ENCODE results near the gene XPR1.

The XPR1 gene

DNA sequence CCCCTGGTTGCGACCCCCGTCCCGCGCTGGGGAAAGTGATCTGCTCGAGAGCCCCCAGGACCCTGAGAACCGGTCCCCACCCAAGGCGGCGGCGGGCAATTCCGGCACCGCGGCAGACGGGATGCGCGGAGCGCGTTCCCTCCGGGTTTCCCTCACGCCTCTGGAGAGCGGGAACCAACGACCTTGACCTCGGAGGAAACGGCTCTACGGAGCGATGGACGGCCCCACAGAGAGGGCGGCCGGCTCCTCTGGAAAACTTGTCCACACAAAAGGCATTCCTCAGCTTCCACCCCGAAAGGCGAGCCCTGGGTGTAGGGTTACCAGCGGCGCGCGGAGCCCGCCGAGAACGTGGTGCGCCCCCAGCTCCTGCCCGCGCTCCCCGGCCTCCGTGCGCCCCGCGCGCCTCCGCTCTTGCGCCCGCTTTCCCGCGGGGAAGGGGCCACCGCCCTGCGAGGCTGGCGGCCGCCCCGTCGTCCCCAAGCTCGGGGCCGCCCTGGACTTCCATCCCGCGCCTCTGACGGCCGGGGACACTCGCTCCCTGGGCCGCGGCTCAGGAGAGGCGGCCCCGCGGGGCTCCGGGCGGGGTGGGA, 280.5 kb downstream of the XPR1 start:
- Histone ChIP-seq H3K4me3 (peak overlapping the region; percentile 80 to 89), H3K27ac (peak overlapping the region; percentile 93), H3K36me3 (peaks cover 0 to 14% (median 12%) of the 10 kb centered on the region in 3 donors), H3K27me3 (no peaks in the 10 kb centered on the region), H3K4me1 (peaks cover 0 to 31% (median 14%) of the 10 kb centered on the region in 4 donors), H3K9me3 (no peaks in the 10 kb centered on the region)
- intact Hi-C loops (cut with DNase I; ENCODE audit: low total_unique reads): no loop called here
- peak; percentile 30 to 68 for DNase-seq
- TF ChIP-seq, protein P1, sequence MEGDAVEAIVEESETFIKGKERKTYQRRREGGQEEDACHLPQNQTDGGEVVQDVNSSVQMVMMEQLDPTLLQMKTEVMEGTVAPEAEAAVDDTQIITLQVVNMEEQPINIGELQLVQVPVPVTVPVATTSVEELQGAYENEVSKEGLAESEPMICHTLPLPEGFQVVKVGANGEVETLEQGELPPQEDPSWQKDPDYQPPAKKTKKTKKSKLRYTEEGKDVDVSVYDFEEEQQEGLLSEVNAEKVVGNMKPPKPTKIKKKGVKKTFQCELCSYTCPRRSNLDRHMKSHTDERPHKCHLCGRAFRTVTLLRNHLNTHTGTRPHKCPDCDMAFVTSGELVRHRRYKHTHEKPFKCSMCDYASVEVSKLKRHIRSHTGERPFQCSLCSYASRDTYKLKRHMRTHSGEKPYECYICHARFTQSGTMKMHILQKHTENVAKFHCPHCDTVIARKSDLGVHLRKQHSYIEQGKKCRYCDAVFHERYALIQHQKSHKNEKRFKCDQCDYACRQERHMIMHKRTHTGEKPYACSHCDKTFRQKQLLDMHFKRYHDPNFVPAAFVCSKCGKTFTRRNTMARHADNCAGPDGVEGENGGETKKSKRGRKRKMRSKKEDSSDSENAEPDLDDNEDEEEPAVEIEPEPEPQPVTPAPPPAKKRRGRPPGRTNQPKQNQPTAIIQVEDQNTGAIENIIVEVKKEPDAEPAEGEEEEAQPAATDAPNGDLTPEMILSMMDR (IDR thresholded peaks at IDR 0.05): no peak

DNA sequence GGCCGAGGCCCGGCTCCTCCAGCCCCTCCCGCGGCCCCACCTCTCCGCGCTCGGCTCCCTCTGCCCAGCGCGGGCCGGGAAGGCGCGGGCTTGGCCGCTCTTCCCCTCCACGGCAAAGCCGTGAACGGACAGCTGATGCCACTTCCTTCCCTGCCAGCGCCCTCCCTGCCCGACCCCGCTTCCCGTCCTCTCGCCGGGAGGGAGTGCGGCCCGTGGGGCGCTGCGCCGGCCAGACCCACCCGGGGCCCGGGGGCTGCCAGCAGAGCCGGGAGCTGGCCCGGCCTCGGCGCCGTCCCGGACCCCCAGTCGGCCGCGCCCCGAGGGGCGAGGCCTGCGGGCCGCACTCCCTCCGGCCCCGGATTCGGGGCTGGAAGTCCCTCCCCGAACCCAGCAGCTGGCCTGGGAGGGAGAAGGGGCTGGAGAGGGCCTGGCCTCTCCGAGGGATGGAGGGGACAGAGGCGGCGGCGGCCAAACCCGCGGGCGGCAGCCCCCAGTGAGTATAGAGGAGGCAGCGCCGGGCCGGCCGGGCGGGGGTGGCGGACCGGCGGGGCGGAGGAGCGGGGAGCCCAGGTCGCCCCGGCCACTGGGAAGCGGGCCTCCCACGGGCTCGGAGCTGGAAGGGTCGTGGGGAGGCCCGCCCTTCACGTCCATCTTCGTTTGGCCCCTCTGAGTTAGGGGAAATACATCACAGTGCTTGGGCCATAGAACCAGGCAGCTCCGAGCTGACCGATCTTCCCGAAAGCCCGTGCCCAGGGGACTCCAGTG, 281.2 kb downstream of the XPR1 start, which contains the start of gene KIAA1614:
TSS of gene KIAA1614 (plus strand) at position 97 of the 765 bp plus-strand sequence. CDS start at position 444, 347 bp downstream.
- DNase-seq: peak; percentile 36 to 73
- Histone ChIP-seq H3K9me3 (no peaks in the 10 kb centered on the region), H3K4me3 (peak within 1 kb of the TSS; percentile 80 to 89), H3K36me3 (peaks cover 0 to 21% (median 14%) of the 10 kb centered on the region in 3 donors), H3K27me3 (no peaks in the 10 kb centered on the region), H3K4me1 (peaks cover 0 to 31% (median 14%) of the 10 kb centered on the region in 4 donors), H3K27ac (peak within 1 kb of the TSS; percentile 93)
- intact Hi-C loops (cut with DNase I; ENCODE audit: low total_unique reads): no loop called here
- TF ChIP-seq, protein P1 (IDR thresholded peaks at IDR 0.05): no peak

DNA sequence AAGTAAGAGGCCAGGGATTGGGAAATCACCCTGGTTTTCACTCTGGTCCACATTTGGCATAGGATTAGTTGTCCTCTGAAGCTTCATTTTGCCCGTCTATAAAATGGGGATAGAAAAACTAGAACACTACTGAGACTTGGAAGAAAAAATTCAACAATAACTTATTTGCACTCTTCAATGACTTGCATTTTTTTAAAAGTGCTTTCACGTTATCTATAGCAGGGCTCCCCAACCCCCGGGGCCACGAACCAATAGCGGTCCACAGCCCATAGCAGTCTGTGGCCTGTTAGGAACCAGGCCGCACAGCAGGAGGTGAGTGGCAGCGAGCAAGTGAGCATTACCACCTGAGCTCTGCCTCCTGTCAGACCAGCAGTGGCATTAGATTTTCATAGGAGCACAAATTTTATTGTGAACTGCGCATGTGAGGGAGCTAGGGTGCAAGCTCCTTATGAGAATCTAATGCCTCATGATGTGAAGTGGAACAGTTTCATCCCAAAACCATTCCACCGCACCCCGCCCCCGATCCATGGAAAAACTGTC, 283.7 kb downstream of the XPR1 start:
- H3K27ac ChIP-seq: no peak overlapping the region
- H3K9me3 ChIP-seq: no peaks in the 10 kb centered on the region
- DNase-seq: peak in 1 of 2 donors; percentile 33
- no peaks in the 10 kb centered on the region for H3K27me3 ChIP-seq
- H3K4me3 ChIP-seq: no peak overlapping the region
- intact Hi-C loops (cut with DNase I; ENCODE audit: low total_unique reads): no loop called here
- H3K36me3 ChIP-seq: peaks cover 0 to 37% (median 31%) of the 10 kb centered on the region in 3 donors
- TF ChIP-seq, protein P1 (IDR thresholded peaks at IDR 0.05): no peak
- H3K4me1 ChIP-seq: peaks cover 0 to 25% (median 11%) of the 10 kb centered on the region in 4 donors

DNA sequence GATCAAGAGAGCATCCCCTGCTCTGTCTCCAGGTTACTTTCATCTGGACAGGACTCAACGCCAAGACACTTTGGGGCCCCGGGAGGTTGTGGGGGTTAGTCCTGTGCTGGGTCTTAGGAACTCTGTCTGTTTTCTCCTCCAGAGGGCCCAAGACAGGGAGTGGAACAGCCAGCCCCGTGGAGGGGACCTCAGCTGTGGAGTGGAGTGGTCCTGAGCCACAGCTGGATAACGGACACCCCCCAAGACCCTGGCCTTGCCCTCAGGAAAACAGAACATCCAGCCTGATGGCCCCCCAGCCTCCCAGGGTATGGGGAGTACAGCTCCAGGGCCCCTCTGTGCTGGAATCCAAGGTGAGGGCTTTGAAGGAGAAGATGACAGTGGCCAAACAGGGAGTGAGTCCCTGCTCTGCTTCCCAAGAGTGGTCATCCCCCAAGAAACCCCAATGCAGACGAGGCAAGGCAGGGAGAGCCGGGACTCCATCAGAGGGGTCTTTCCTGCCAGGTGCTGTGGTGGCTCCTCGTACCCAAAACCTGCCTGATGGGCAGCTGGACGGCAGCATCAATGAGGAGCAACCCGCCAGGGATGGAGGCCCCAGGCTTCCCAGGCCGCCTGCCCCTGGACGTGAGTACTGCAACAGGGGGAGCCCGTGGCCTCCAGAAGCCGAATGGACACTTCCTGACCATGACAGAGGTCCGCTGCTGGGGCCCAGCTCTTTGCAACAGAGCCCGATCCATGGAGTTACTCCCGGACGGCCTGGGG, 284.4 kb downstream of the XPR1 start:
- Histone ChIP-seq H3K27me3 (no peaks in the 10 kb centered on the region), H3K36me3 (peaks cover 0 to 37% (median 31%) of the 10 kb centered on the region in 3 donors), H3K4me1 (peaks cover 0 to 24% (median 7%) of the 10 kb centered on the region in 4 donors), H3K4me3 (no peak overlapping the region), H3K9me3 (no peaks in the 10 kb centered on the region), H3K27ac (no peak overlapping the region)
- no peak for DNase-seq
- intact Hi-C loops (cut with DNase I; ENCODE audit: low total_unique reads): no loop called here
- TF ChIP-seq, protein P1 (IDR thresholded peaks at IDR 0.05): no peak

GRCh38 chr1:180916771-180917170, 284.9 kb downstream of the XPR1 start:
- H3K27me3 ChIP-seq: no peaks in the 10 kb centered on the region
- H3K9me3 ChIP-seq: no peaks in the 10 kb centered on the region
- TF ChIP-seq, protein P1 (IDR thresholded peaks at IDR 0.05): no peak
- H3K36me3 ChIP-seq: peaks cover 0 to 39% (median 31%) of the 10 kb centered on the region in 3 donors
- intact Hi-C loops (cut with DNase I; ENCODE audit: low total_unique reads): no loop called here
- no peak overlapping the region for H3K27ac ChIP-seq
- no peak for DNase-seq
- no peak overlapping the region for H3K4me3 ChIP-seq
- H3K4me1 ChIP-seq: peaks cover 0 to 18% (median 4%) of the 10 kb centered on the region in 4 donors
